Hematopoietic multipotent progenitor cell treated with erythropoietin and hydrocortisone succinate and interleukin-3 and kit ligand, for 17 days (in vitro differentiated cells): ENCODE data around the gene CIRBP.

Experiments used
- DNase-seq: peaks from one replicate; pipeline ENCODE4 v3.0.0-alpha.2; 2015; ENCODE audit warnings: low spot score

The CIRBP gene

GRCh38 chr19:1269065-1269477, at the start of gene CIRBP:
Gene CIRBP (plus strand): TSS chr19:1269332. CDS start chr19:1270934, 1,602 bp downstream.
- DNase-seq: peak; percentile 99

GRCh38 chr19:1219786-1220476, 49.2 kb upstream of the CIRBP start:
- DNase-seq: no peak

GRCh38 chr19:1220477-1220930, 48.6 kb upstream of the CIRBP start:
- no peak for DNase-seq

GRCh38 chr19:1220976-1221903, 47.9 kb upstream of the CIRBP start:
- no peak for DNase-seq

- DNase-seq: no peak
Measured at GRCh38 chr19:1221904-1222255, 47.3 kb upstream of the CIRBP start.

GRCh38 chr19:1222394-1222793, 46.7 kb upstream of the CIRBP start:
- DNase-seq: no peak

GRCh38 chr19:1223018-1223855, 45.9 kb upstream of the CIRBP start:
- peak; percentile 40 for DNase-seq

- DNase-seq: no peak
Measured at GRCh38 chr19:1224047-1224825, 44.9 kb upstream of the CIRBP start.

GRCh38 chr19:1224847-1225246, 44.3 kb upstream of the CIRBP start:
- DNase-seq: no peak

- DNase-seq: no peak
Measured at GRCh38 chr19:1225440-1226226, 43.5 kb upstream of the CIRBP start.

GRCh38 chr19:1226227-1226518, 43.0 kb upstream of the CIRBP start:
- DNase-seq: no peak

GRCh38 chr19:1226522-1227303, 42.4 kb upstream of the CIRBP start:
- DNase-seq: no peak

GRCh38 chr19:1227304-1228054, 41.7 kb upstream of the CIRBP start:
- DNase-seq: no peak

GRCh38 chr19:1228161-1228957, 40.8 kb upstream of the CIRBP start:
- no peak for DNase-seq

GRCh38 chr19:1229056-1229923, 39.8 kb upstream of the CIRBP start:
- DNase-seq: no peak

- no peak for DNase-seq
Measured at GRCh38 chr19:1229924-1230782, 39.0 kb upstream of the CIRBP start.
